Liver (tissue), 9 donors: ENCODE measurements around the gene MRPL37. TPM values are rescaled to one million over a fixed set of nuclear protein-coding genes. Genes with fewer than 3 reads are reported as not detected.

Source experiments
- DNase-seq: peaks from one replicate; pipeline ENCODE4 v3.0.0-alpha.2; 2017; ENCODE audit warnings: low spot score
- H3K27ac ChIP-seq, 2 donors: one replicate each; pipeline ENCODE4 v1.7.0; 2013; ENCODE audit warnings: inconsistent platforms in 2 of 2, low read length in 2 of 2, control low read depth in 1 of 2, low read depth in 1 of 2, mild to moderate bottlenecking in 1 of 2
- H3K27me3 ChIP-seq, 4 donors: one replicate each; pipeline versions ENCODE4 v1.6.1 to v1.7.0; 2013; ENCODE audit warnings: low read length in 3 of 4, inconsistent platforms in 1 of 4, mild to moderate bottlenecking in 1 of 4, moderate library complexity in 1 of 4; ENCODE audit not compliant: control insufficient read depth in 4 of 4, insufficient read depth in 4 of 4
- H3K36me3 ChIP-seq, 4 donors: one replicate each; pipeline versions ENCODE4 v1.6.1 to v1.7.0; 2013; ENCODE audit warnings: low read length in 3 of 4, mild to moderate bottlenecking in 3 of 4, low read depth in 1 of 4, moderate library complexity in 1 of 4; ENCODE audit not compliant: control insufficient read depth in 4 of 4, insufficient read depth in 3 of 4
- H3K4me1 ChIP-seq, 4 donors: one replicate each; pipeline versions ENCODE4 v1.6.1 to v1.7.0; 2013; ENCODE audit warnings: low read length in 3 of 4, mild to moderate bottlenecking in 3 of 4, moderate library complexity in 1 of 4; ENCODE audit not compliant: control insufficient read depth in 4 of 4, insufficient read depth in 4 of 4
- H3K4me3 ChIP-seq, 3 donors: one replicate each; pipeline versions ENCODE4 v1.6.1 to v1.7.0; 2013; ENCODE audit warnings: low read length in 3 of 3, control low read depth in 1 of 3, low read depth in 1 of 3, mild to moderate bottlenecking in 1 of 3
- H3K9ac ChIP-seq, 2 donors: one replicate each; pipeline ENCODE4 v1.7.0; 2013; ENCODE audit warnings: low read length in 2 of 2, mild to moderate bottlenecking in 2 of 2, moderate library complexity in 2 of 2, control low read depth in 1 of 2, low read depth in 1 of 2
- H3K9me3 ChIP-seq, 4 donors: one replicate each; pipeline versions ENCODE4 v1.6.1 to v1.7.0; 2013; ENCODE audit warnings: low read length in 3 of 4; ENCODE audit not compliant: control insufficient read depth in 4 of 4
- EGR1 ChIP-seq, 2 donors: IDR thresholded peaks; 2 replicates each; pipeline ENCODE4 v1.6.1; 2016 to 2018; ENCODE audit warnings: antibody characterized with exemption in 2 of 2, low read depth in 2 of 2
- FOXA1 ChIP-seq: IDR thresholded peaks from 2 replicates; pipeline ENCODE4 v1.6.1; 2016; ENCODE audit warnings: antibody characterized with exemption
- GABPA ChIP-seq, 2 donors: IDR thresholded peaks in 1 of 2; conservative IDR thresholded peaks in 1 of 2; 2 replicates each; pipeline ENCODE4 v1.6.1; 2016; ENCODE audit warnings: antibody characterized with exemption in 2 of 2, mild to moderate bottlenecking in 1 of 2, moderate library complexity in 1 of 2
- HNF4A ChIP-seq, 2 donors: conservative IDR thresholded peaks; 2 replicates each; pipeline ENCODE4 v1.6.1; 2016; ENCODE audit warnings: antibody characterized with exemption in 2 of 2, mild to moderate bottlenecking in 2 of 2
- HNF4G ChIP-seq: IDR thresholded peaks from 2 replicates; pipeline ENCODE4 v1.6.1; 2016; ENCODE audit warnings: antibody characterized with exemption
- JUND ChIP-seq, 2 donors: IDR thresholded peaks; 2 replicates each; pipeline ENCODE4 v1.6.1; 2016; ENCODE audit warnings: antibody characterized with exemption in 2 of 2
- NR2F2 ChIP-seq: IDR thresholded peaks from 2 replicates; pipeline ENCODE4 v1.6.1; 2016; ENCODE audit warnings: antibody characterized with exemption
- RAD21 ChIP-seq, 2 donors: IDR thresholded peaks; 2 replicates each; pipeline ENCODE4 v1.6.1; 2016; ENCODE audit warnings: antibody characterized with exemption in 2 of 2, mild to moderate bottlenecking in 2 of 2
- REST ChIP-seq: IDR thresholded peaks from 2 replicates; pipeline ENCODE4 v1.6.1; 2016; ENCODE audit warnings: antibody characterized with exemption, mild to moderate bottlenecking
- RXRA ChIP-seq, 2 donors: IDR thresholded peaks; 2 replicates each; pipeline ENCODE4 v1.6.1; 2017 to 2018; ENCODE audit warnings: antibody characterized with exemption in 2 of 2, mild to moderate bottlenecking in 1 of 2
- SP1 ChIP-seq: IDR thresholded peaks from 2 replicates; pipeline ENCODE4 v1.6.1; 2018; ENCODE audit warnings: antibody characterized with exemption, mild to moderate bottlenecking
- YY1 ChIP-seq: IDR thresholded peaks from 2 replicates; pipeline ENCODE4 v1.6.1; 2016; ENCODE audit warnings: antibody characterized with exemption, mild to moderate bottlenecking
- ZBTB33 ChIP-seq: IDR thresholded peaks from 2 replicates; pipeline ENCODE4 v1.6.1; 2016; ENCODE audit warnings: antibody characterized with exemption
- WGBS: extraction: QIAGEN DNeasy Blood & Tissue Kit; methylation state at CpG from one replicate; pipeline ENCODE4 v1.1.7; 2013; 5-methylcytosine and 5-hydroxymethylcytosine counted together
- polyA plus RNA-seq, 2 donors: library from polyadenylated mRNA; stranded (reverse) in 1 of 2; unstranded in 1 of 2; fragments of 200-250 nt in 1 of 2; fragments of >200 nt in 1 of 2; fragmentation: Nextera tagmentation in 1 of 2; extraction: Ambion mirVana in 1 of 2; gene quantifications; one replicate each; pipeline versions ENCODE4 v1.2.1 to v1.2.3, GENCODE V29; 2013 to 2015
- total RNA-seq, 2 donors: library from RNA; depleted of rRNA; stranded (reverse); fragments of >200 nt; gene quantifications; one replicate each; pipeline ENCODE4 v1.2.3, GENCODE V29; 2014
- TF ChIP-seq, protein P1 (sequence below): fragments of 150-350 bp; IDR thresholded peaks from 2 replicates; pipeline ENCODE4 v1.5.1; 2017; ENCODE audit warnings: improper control_type of control experiment, low read depth, low read length; ENCODE audit not compliant: missing input control
- TF ChIP-seq, protein P2 (sequence below): IDR thresholded peaks from 2 replicates; pipeline ENCODE4 v1.6.1; 2016; ENCODE audit warnings: antibody characterized with exemption
- donor health status: healthy.
- donor health status: healthy.
- donor health status: healthy.
- donor health status: healthy.
- donor health status: healthy.

Gene MRPL37
- total and polyA plus RNA-seq, 4 donors: 34.7 to 114 (median 69.2) TPM

DNA sequence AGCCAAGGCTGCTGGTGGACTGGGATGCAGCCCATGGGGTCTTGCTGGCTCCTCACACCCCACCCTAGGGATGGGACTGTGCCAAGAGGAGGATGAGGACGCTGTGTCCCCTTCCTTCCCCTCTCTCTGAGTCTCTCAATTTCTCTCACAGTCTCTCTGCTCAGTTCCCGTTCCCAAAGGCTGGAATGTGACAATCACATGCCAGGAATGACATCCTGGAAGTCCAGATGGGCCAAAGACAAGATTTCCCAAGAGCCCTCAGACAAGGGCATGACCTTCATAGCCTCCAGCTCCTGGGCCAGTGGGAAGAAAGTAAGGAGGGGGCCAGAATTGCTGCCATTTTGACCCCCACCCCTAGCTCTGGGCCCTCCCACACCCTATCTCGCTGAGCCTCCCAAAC is 39.6 kb upstream of the MRPL37 start:
- DNase-seq: no peak
- H3K27ac ChIP-seq: no peak overlapping the region
- no peak for TF ChIP-seq SP1
- no peak for TF ChIP-seq JUND (IDR thresholded peaks at IDR 0.05)
- no peaks in the 10 kb centered on the region for H3K27me3 ChIP-seq
- H3K9ac ChIP-seq: no peak overlapping the region
- WGBS: 71% methylated on average over 3 of the region's 3 CpGs
- no peak overlapping the region for H3K4me3 ChIP-seq
- H3K9me3 ChIP-seq: no peaks in the 10 kb centered on the region
- no peaks in the 10 kb centered on the region for H3K4me1 ChIP-seq
- H3K36me3 ChIP-seq: no peaks in the 10 kb centered on the region

GRCh38 chr1:54161495-54162168 is 38.3 kb upstream of the MRPL37 start:
- WGBS: 80% methylated on average over 6 of the region's 6 CpGs
- Histone ChIP-seq H3K9ac (no peak overlapping the region), H3K4me1 (no peaks in the 10 kb centered on the region), H3K9me3 (no peaks in the 10 kb centered on the region), H3K36me3 (no peaks in the 10 kb centered on the region), H3K4me3 (no peak overlapping the region), H3K27ac (no peak overlapping the region), H3K27me3 (no peaks in the 10 kb centered on the region)
- DNase-seq: no peak
- peak; percentile 26 for TF ChIP-seq NR2F2
- TF ChIP-seq HNF4A (conservative IDR thresholded peaks at IDR 0.05): no peak

GRCh38 chr1:54163051-54163450 is 36.9 kb upstream of the MRPL37 start:
- H3K9me3 ChIP-seq: no peaks in the 10 kb centered on the region
- H3K4me1 ChIP-seq: no peaks in the 10 kb centered on the region
- no peak overlapping the region for H3K9ac ChIP-seq
- no peak for DNase-seq
- H3K36me3 ChIP-seq: no peaks in the 10 kb centered on the region
- H3K27ac ChIP-seq: no peak overlapping the region
- WGBS: 93% methylated on average over 3 of the region's 3 CpGs
- no peak overlapping the region for H3K4me3 ChIP-seq
- H3K27me3 ChIP-seq: no peaks in the 10 kb centered on the region
- no peak for TF ChIP-seq EGR1 (IDR thresholded peaks at IDR 0.05; ENCODE audit: low read depth in 2 of 2)
- no peak for TF ChIP-seq REST
- TF ChIP-seq GABPA (IDR thresholded peaks at IDR 0.05 in 1 of 2, conservative IDR thresholded peaks at IDR 0.05 in 1 of 2): no peak
- TF ChIP-seq, protein P1, sequence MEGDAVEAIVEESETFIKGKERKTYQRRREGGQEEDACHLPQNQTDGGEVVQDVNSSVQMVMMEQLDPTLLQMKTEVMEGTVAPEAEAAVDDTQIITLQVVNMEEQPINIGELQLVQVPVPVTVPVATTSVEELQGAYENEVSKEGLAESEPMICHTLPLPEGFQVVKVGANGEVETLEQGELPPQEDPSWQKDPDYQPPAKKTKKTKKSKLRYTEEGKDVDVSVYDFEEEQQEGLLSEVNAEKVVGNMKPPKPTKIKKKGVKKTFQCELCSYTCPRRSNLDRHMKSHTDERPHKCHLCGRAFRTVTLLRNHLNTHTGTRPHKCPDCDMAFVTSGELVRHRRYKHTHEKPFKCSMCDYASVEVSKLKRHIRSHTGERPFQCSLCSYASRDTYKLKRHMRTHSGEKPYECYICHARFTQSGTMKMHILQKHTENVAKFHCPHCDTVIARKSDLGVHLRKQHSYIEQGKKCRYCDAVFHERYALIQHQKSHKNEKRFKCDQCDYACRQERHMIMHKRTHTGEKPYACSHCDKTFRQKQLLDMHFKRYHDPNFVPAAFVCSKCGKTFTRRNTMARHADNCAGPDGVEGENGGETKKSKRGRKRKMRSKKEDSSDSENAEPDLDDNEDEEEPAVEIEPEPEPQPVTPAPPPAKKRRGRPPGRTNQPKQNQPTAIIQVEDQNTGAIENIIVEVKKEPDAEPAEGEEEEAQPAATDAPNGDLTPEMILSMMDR: no peak
- TF ChIP-seq ZBTB33: no peak
- TF ChIP-seq RAD21 (IDR thresholded peaks at IDR 0.05): no peak
- TF ChIP-seq YY1: no peak
- no peak for TF ChIP-seq HNF4A (conservative IDR thresholded peaks at IDR 0.05)
- TF ChIP-seq, protein P2, sequence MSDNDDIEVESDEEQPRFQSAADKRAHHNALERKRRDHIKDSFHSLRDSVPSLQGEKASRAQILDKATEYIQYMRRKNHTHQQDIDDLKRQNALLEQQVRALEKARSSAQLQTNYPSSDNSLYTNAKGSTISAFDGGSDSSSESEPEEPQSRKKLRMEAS: no peak
- TF ChIP-seq NR2F2: no peak
- TF ChIP-seq FOXA1: no peak
- no peak for TF ChIP-seq HNF4G
- TF ChIP-seq RXRA (IDR thresholded peaks at IDR 0.05): no peak
